Right lobe of liver (tissue), 4 donors: Measurements from ENCODE around the gene PTPN12.

ENCODE experiments used
- POLR2A ChIP-seq: fragments of 450-650 bp; IDR thresholded peaks from one replicate; pipeline ENCODE4 v1.6.1; 2017; ENCODE audit warnings: antibody characterized with exemption, mild to moderate bottlenecking
- TF ChIP-seq, protein P1 (sequence below), 4 donors: fragments of 200-600 bp in 3 of 4; fragments of 450-650 bp in 1 of 4; IDR thresholded peaks; one replicate each; pipeline versions ENCODE4 v1.5.1 to v1.8.0; 2016 to 2022; ENCODE audit warnings: antibody characterized with exemption in 4 of 4, mild to moderate bottlenecking in 2 of 4
- donor health status: DM: no; HTN: no; CAD: no.
- donor health status: DM: no; HTN: no; CAD: no.
- donor health status: DM: no; HTN: yes; CAD: no.

DNA sequence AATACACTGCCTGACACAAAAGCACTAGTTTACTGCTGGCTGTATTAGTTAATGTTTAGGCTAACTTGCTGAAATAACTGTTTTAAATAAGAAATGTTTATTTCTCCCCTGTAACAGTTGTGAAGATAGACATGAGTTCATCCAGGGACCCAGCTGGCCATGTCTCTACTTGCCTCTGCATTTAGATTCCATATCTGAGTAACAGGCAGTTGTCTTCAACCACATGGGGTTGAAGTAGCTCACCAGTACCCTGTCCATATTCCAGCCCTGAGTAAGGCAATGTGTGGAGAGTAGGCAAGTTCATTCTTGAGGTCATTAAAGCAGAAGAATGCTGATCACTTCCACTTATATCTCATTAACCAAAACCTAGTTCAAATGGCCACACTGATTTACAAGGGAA lies 128.1 kb downstream of the PTPN12 start:
- TF ChIP-seq, protein P1, sequence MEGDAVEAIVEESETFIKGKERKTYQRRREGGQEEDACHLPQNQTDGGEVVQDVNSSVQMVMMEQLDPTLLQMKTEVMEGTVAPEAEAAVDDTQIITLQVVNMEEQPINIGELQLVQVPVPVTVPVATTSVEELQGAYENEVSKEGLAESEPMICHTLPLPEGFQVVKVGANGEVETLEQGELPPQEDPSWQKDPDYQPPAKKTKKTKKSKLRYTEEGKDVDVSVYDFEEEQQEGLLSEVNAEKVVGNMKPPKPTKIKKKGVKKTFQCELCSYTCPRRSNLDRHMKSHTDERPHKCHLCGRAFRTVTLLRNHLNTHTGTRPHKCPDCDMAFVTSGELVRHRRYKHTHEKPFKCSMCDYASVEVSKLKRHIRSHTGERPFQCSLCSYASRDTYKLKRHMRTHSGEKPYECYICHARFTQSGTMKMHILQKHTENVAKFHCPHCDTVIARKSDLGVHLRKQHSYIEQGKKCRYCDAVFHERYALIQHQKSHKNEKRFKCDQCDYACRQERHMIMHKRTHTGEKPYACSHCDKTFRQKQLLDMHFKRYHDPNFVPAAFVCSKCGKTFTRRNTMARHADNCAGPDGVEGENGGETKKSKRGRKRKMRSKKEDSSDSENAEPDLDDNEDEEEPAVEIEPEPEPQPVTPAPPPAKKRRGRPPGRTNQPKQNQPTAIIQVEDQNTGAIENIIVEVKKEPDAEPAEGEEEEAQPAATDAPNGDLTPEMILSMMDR (IDR thresholded peaks at IDR 0.05): no peak
- TF ChIP-seq POLR2A: no peak
